HepG2 (cell line): ENCODE data around the gene RMND5A. TPM values are rescaled to one million over a fixed set of nuclear protein-coding genes. Genes with fewer than 3 reads are reported as not detected.

Source experiments
- ATF4 ChIP-seq, 2 experiments: fragments of 450-650 bp in 1 of 2; sonication (generic) in 1 of 2; formaldehyde crosslinking; IDR thresholded peaks; 2 replicates each; pipeline versions ENCODE4 v1.5.0 to v1.8.0; 2020 to 2022; ENCODE audit warnings: mild to moderate bottlenecking in 1 of 2, missing genetic modification reagents in 1 of 2
- BCLAF1 ChIP-seq: fragments of 450-650 bp; IDR thresholded peaks from 2 replicates; pipeline ENCODE4 v1.6.1; 2017; ENCODE audit warnings: mild to moderate bottlenecking
- EP300 ChIP-seq, 3 experiments: sonication (generic) in 1 of 3; formaldehyde crosslinking in 1 of 3; IDR thresholded peaks; 2 replicates each; pipeline versions ENCODE4 v1.5.1 to v1.6.1; 2011 to 2020; ENCODE audit warnings: low read depth in 2 of 3, low read length in 2 of 3, borderline replicate concordance in 1 of 3, improper control_type of control experiment in 1 of 3, mild to moderate bottlenecking in 1 of 3, missing genetic modification reagents in 1 of 3, moderate library complexity in 1 of 3
- FLYWCH1 ChIP-seq: sonication (generic); formaldehyde crosslinking; IDR thresholded peaks from 2 replicates; pipeline ENCODE4 v1.8.1; 2023; ENCODE audit warnings: mild to moderate bottlenecking, missing genetic modification reagents
- GATA4 ChIP-seq: sonication (generic); IDR thresholded peaks from 2 replicates; pipeline ENCODE4 v1.6.1; 2016; ENCODE audit warnings: antibody characterized with exemption, low read depth, borderline replicate concordance
- HNF4G ChIP-seq, 2 experiments: sonication (generic) in 1 of 2; formaldehyde crosslinking in 1 of 2; IDR thresholded peaks; 2 replicates each; pipeline versions ENCODE4 v1.4.0 to v1.6.1; 2011 to 2020; ENCODE audit warnings: borderline replicate concordance in 2 of 2, low read depth in 2 of 2, mild to moderate bottlenecking in 2 of 2, low read length in 1 of 2, missing genetic modification reagents in 1 of 2, moderate library complexity in 1 of 2
- IKZF1 ChIP-seq: fragments of 450-650 bp; IDR thresholded peaks from 2 replicates; pipeline ENCODE4 v1.7.1; 2016
- KAT7 ChIP-seq: IDR thresholded peaks from 2 replicates; pipeline ENCODE4 v1.6.1; 2018; ENCODE audit warnings: borderline replicate concordance, missing compliant biosample characterization
- KLF11 ChIP-seq: IDR thresholded peaks from 2 replicates; pipeline ENCODE4 v1.6.1; 2016; ENCODE audit warnings: missing compliant biosample characterization
- ONECUT2 ChIP-seq: sonication (generic); formaldehyde crosslinking; IDR thresholded peaks from 2 replicates; pipeline ENCODE4 v1.4.0; 2020; ENCODE audit warnings: missing genetic modification reagents
- RFXAP ChIP-seq: sonication (generic); formaldehyde crosslinking; IDR thresholded peaks from 2 replicates; pipeline ENCODE4 v1.4.0; 2020; ENCODE audit warnings: missing genetic modification reagents, borderline replicate concordance
- TP53 ChIP-seq: sonication (generic); formaldehyde crosslinking; conservative IDR thresholded peaks from 2 replicates; pipeline ENCODE4 v1.4.0; 2020; ENCODE audit warnings: missing genetic modification reagents
- U2AF1 ChIP-seq: fragments of 200-400 bp; formaldehyde crosslinking; optimal IDR thresholded peaks from 2 replicates; pipeline ENCODE3; 2017; ENCODE audit warnings: mild to moderate bottlenecking, low read depth, low read length
- ZBTB33 ChIP-seq: sonication (generic); formaldehyde crosslinking; IDR thresholded peaks from 2 replicates; pipeline ENCODE4 v1.4.0; 2020; ENCODE audit warnings: missing genetic modification reagents
- ZFP62 ChIP-seq: sonication (generic); formaldehyde crosslinking; IDR thresholded peaks from 2 replicates; pipeline ENCODE4 v1.4.0; 2020; ENCODE audit warnings: missing genetic modification reagents
- ZFY ChIP-seq: sonication (generic); formaldehyde crosslinking; IDR thresholded peaks from 2 replicates; pipeline ENCODE4 v1.4.0; 2020; ENCODE audit warnings: missing genetic modification reagents
- ZFYVE20 ChIP-seq: sonication (generic); formaldehyde crosslinking; IDR thresholded peaks from 2 replicates; pipeline ENCODE4 v1.8.0; 2023; ENCODE audit warnings: low read depth, mild to moderate bottlenecking, moderate library complexity, missing genetic modification reagents, borderline replicate concordance
- ZNF264 ChIP-seq: sonication (generic); formaldehyde crosslinking; IDR thresholded peaks from 2 replicates; pipeline ENCODE4 v1.4.0; 2020; ENCODE audit warnings: missing genetic modification reagents
- ZNF343 ChIP-seq: sonication (generic); formaldehyde crosslinking; IDR thresholded peaks from 2 replicates; pipeline ENCODE4 v1.4.0; 2020; ENCODE audit warnings: mild to moderate bottlenecking, missing genetic modification reagents
- ZNF704 ChIP-seq: sonication (generic); formaldehyde crosslinking; IDR thresholded peaks from 2 replicates; pipeline ENCODE4 v1.8.1; 2023; ENCODE audit warnings: mild to moderate bottlenecking, inconsistent platforms, moderate library complexity, missing genetic modification reagents, borderline replicate concordance
- ZNF776 ChIP-seq: sonication (generic); formaldehyde crosslinking; IDR thresholded peaks from 2 replicates; pipeline ENCODE4 v1.4.0; 2020; ENCODE audit warnings: mild to moderate bottlenecking, missing genetic modification reagents
- polyA plus RNA-seq, 8 experiments: library from polyadenylated mRNA; depleted of rRNA in 3 of 8; stranded (reverse) in 7 of 8; unstranded in 1 of 8; fragments of >200 nt; fragmentation: Illumina TruSeq in 4 of 8; extraction: Trizol in 4 of 8; gene quantifications; 2 replicates each; pipeline versions ENCODE4 v1.2.1 to v1.2.3, GENCODE V29; 2011 to 2016; ENCODE audit warnings: low read depth in 4 of 8, missing spikeins in 1 of 8, mixed read lengths in 1 of 8; ENCODE audit not compliant: insufficient read depth in 1 of 8
- total RNA-seq, 5 experiments: library from RNA; depleted of rRNA; stranded (reverse); fragments of >200 nt; fragmentation: Illumina TruSeq; extraction: Trizol; gene quantifications; 2 replicates each; pipeline ENCODE4 v1.2.3, GENCODE V29; 2016; ENCODE audit warnings: low read depth in 1 of 5

The RMND5A gene
- total and polyA plus RNA-seq, 2 of the 13 experiments (the other 11 are each of a cell fraction or from before 2014, with no cell fraction given): 31.0 to 66.4 TPM

- TF ChIP-seq BCLAF1: no peak
- TF ChIP-seq ZNF343 (CRISPR knock-in tag): peak; percentile 57; the same call in 1 of the 2 replicates
- no peak for TF ChIP-seq ZNF264
- no peak for TF ChIP-seq KLF11 (CRISPR knock-in tag)
- TF ChIP-seq U2AF1: no peak
- no peak for TF ChIP-seq HNF4G (IDR thresholded peaks at IDR 0.05; ENCODE audit: borderline replicate concordance, low read depth, low read length)
- TF ChIP-seq HNF4G (CRISPR knock-in tag; IDR thresholded peaks at IDR 0.05; ENCODE audit: borderline replicate concordance, low read depth): no peak
- TF ChIP-seq TP53: no peak
- no peak; the same call in 1 of the 2 replicates for TF ChIP-seq ZBTB33
- no peak for TF ChIP-seq FLYWCH1 (CRISPR knock-in tag)
- no peak for TF ChIP-seq IKZF1
- peak; percentile 2; the same call in 1 of the 2 replicates for TF ChIP-seq ZFY (CRISPR knock-in tag)
- no peak for TF ChIP-seq ZFP62
- TF ChIP-seq ATF4 (CRISPR knock-in tag; IDR thresholded peaks at IDR 0.05): no peak
- 0 out of 2 replicates have a peak, but pooled peaks have one; percentile 43 for TF ChIP-seq ZNF776 (CRISPR knock-in tag)
- TF ChIP-seq GATA4: no peak
- no peak for TF ChIP-seq RFXAP (CRISPR knock-in tag)
- TF ChIP-seq ZFYVE20: no peak
- TF ChIP-seq EP300 (IDR thresholded peaks at IDR 0.05; ENCODE audit: low read depth in 2 of 2, low read length in 2 of 2): no peak
- no peak for TF ChIP-seq EP300 (CRISPR knock-in tag; IDR thresholded peaks at IDR 0.05; ENCODE audit: borderline replicate concordance)
- TF ChIP-seq KAT7 (CRISPR knock-in tag): no peak; the same call in 1 of the 2 replicates
- no peak for TF ChIP-seq ZNF704 (CRISPR knock-in tag)
- no peak for TF ChIP-seq ONECUT2 (CRISPR knock-in tag)
Observed at GRCh38 chr2:86807468-86808275, 87.6 kb downstream of the RMND5A start (continued).
